ENCODE data around the gene ZNF532. TPM values are rescaled to one million over a fixed set of nuclear protein-coding genes. Genes with fewer than 3 reads are reported as not detected.

The ZNF532 gene
- total RNA-seq, 1 experiment from 2014 or later = 258 TPM

- Histone ChIP-seq H4K8ac (replicated peaks; ENCODE audit: insufficient read length, low read depth, low read length) (no peak overlapping the region), H3K4ac (ENCODE audit: low read depth, low read length) (no peak overlapping the region), H3K23me2 (ENCODE audit: insufficient read length, low read depth, low read length, poor library complexity, severe bottlenecking) (no peaks in the 10 kb centered on the region), H2BK120ac (ENCODE audit: low read depth, low read length, poor library complexity, severe bottlenecking) (no peak overlapping the region), H3K23ac (ENCODE audit: insufficient read length, low read depth, low read length) (no peak overlapping the region), H3K4me2 (ENCODE audit: insufficient read depth, insufficient read length, low read length) (no peak overlapping the region), H3K18ac (ENCODE audit: insufficient read length, low read depth, low read length) (no peak overlapping the region), H3K9me3 (ENCODE audit: control insufficient read depth, low read depth, low read length) (no peaks in the 10 kb centered on the region), H3K14ac (ENCODE audit: insufficient read depth, low read length) (no peak overlapping the region), H3K27ac (ENCODE audit: insufficient read length, low read depth, low read length) (no peak overlapping the region), H3K9ac (ENCODE audit: extremely low read depth, insufficient read length, low read length) (no peak overlapping the region), H4K91ac (ENCODE audit: insufficient read length, low read depth, low read length) (no peak overlapping the region), H2BK12ac (ENCODE audit: insufficient read length, low read depth, low read length) (no peak overlapping the region), H3K79me1 (ENCODE audit: insufficient read depth, low read depth, low read length, poor library complexity, severe bottlenecking) (no peaks in the 10 kb centered on the region), H2BK15ac (ENCODE audit: low read depth, low read length) (no peak overlapping the region), H3T11ph (ENCODE audit: low read length) (no peak overlapping the region), H2AK5ac (ENCODE audit: insufficient read length, low read length) (no peak overlapping the region), H3K79me2 (ENCODE audit: insufficient read depth, low read length) (0 out of 2 replicates have a peak, but pooled peaks cover 2% of the 10 kb centered on the region), H3K27me3 (ENCODE audit: insufficient read depth, low read length) (no peaks in the 10 kb centered on the region), H2BK20ac (ENCODE audit: low read depth, low read length, poor library complexity, severe bottlenecking) (no peak overlapping the region), H2BK5ac (ENCODE audit: insufficient read length, low read length) (no peak overlapping the region), H2AFZ (ENCODE audit: low read length) (no peak overlapping the region), H4K20me1 (ENCODE audit: control insufficient read depth, insufficient read depth, insufficient read length) (no peaks in the 10 kb centered on the region), H3K56ac (ENCODE audit: insufficient read length, low read depth, low read length) (no peak overlapping the region), H4K5ac (ENCODE audit: insufficient read length, low read depth, low read length) (no peak overlapping the region), H3K4me1 (ENCODE audit: insufficient read depth, low read length) (peaks cover 19% of the 10 kb centered on the region; the same call in 1 of the 2 replicates)
- peaks cover 51 to 59% of the 10 kb centered on the region in 2 experiments for H3K4me1 Mint-ChIP-seq
- no peak overlapping the region for H3K4me3 Mint-ChIP-seq
- no peak for TF ChIP-seq CTCF (conservative IDR thresholded peaks at IDR 0.05)
- peaks cover 0 to 7% (median 2%) of the 10 kb centered on the region in 3 experiments; a peak in 2 of 7 replicates for H3K36me3 Mint-ChIP-seq (ENCODE audit: insufficient read depth in 1 of 3, low read depth in 3 of 3)
- no peak for DNase-seq
- H3K9me3 Mint-ChIP-seq = no peaks in the 10 kb centered on the region; a peak in 1 of 5 replicates
- H3K27ac Mint-ChIP-seq = peak overlapping the region; percentile 40 to 99 (median 65)
- WGBS (ENCODE audit: extremely low coverage, insufficient read length, low lambda C conversion rate) = no CpG with 5 or more reads among the region's 5 CpGs
- H3K27me3 Mint-ChIP-seq (ENCODE audit: low read depth) = no peaks in the 10 kb centered on the region
Observed at GRCh38 chr18:58851856-58852255, 12.8 kb upstream of the ZNF532 start.

All from H9 (cell line).